GM19328 (cell line): Measurements from ENCODE around the gene PTBP1.

Experiments
- ATAC-seq: cut with Tn5 transposase; IDR thresholded peaks from one replicate; pipeline ENCODE4 v1.9.1; 2021; ENCODE audit warnings: mild to moderate bottlenecking, moderate library complexity; ENCODE audit not compliant: unreplicated experiment

PTBP1 gene

GRCh38 chr19:795691-796581 is 1.3 kb upstream of the PTBP1 start:
- ATAC-seq, result no peak

GRCh38 chr19:797528-798414 is 519 bp downstream of the PTBP1 start:
- ATAC-seq, result peak; percentile 38

- ATAC-seq, result no peak
Measured at GRCh38 chr19:798415-799075, 1.3 kb downstream of the PTBP1 start.

GRCh38 chr19:799076-799881 is 2.0 kb downstream of the PTBP1 start:
- no peak for ATAC-seq

GRCh38 chr19:800360-801029 is 3.2 kb downstream of the PTBP1 start:
- ATAC-seq, result no peak

GRCh38 chr19:801030-801860 is 4.0 kb downstream of the PTBP1 start:
- ATAC-seq, result no peak

- no peak for ATAC-seq
Measured at GRCh38 chr19:801861-802497, 4.7 kb downstream of the PTBP1 start.

GRCh38 chr19:802498-803098 is 5.3 kb downstream of the PTBP1 start:
- ATAC-seq, result no peak

GRCh38 chr19:803099-803561 is 5.9 kb downstream of the PTBP1 start:
- ATAC-seq, result no peak

GRCh38 chr19:803686-804418 is 6.6 kb downstream of the PTBP1 start:
- ATAC-seq, result no peak

GRCh38 chr19:804419-805165 is 7.3 kb downstream of the PTBP1 start:
- no peak for ATAC-seq

- no peak for ATAC-seq
Measured at GRCh38 chr19:805166-805551, 7.9 kb downstream of the PTBP1 start.

GRCh38 chr19:805600-806550 is 8.6 kb downstream of the PTBP1 start:
- ATAC-seq, result no peak

- ATAC-seq, result no peak
Measured at GRCh38 chr19:806815-807421, 9.7 kb downstream of the PTBP1 start.
